Ascending aorta (tissue), 2 donors: ENCODE measurements around the gene MGLL. TPM values are rescaled to one million over a fixed set of nuclear protein-coding genes. Genes with fewer than 3 reads are reported as not detected.

Experiments used
- DNase-seq, 2 donors: peaks; one replicate each; pipeline ENCODE4 v3.0.0-alpha.2; 2019; ENCODE audit warnings: low spot score in 2 of 2
- H3K27ac ChIP-seq, 2 donors: fragments of 200-600 bp; sonication (generic); one replicate each; pipeline ENCODE4 v1.5.1; 2016 to 2017; ENCODE audit warnings: mild to moderate bottlenecking in 1 of 2
- H3K27me3 ChIP-seq: fragments of 200-600 bp; sonication (generic); one replicate; pipeline ENCODE4 v1.5.1; 2017
- H3K36me3 ChIP-seq, 2 donors: fragments of 200-600 bp; sonication (generic); one replicate each; pipeline ENCODE4 v1.5.1; 2016
- H3K4me1 ChIP-seq, 2 donors: fragments of 200-600 bp; sonication (generic); one replicate each; pipeline ENCODE4 v1.5.1; 2016 to 2017; ENCODE audit warnings: mild to moderate bottlenecking in 1 of 2
- H3K4me3 ChIP-seq, 2 donors: fragments of 200-600 bp; sonication (generic); one replicate each; pipeline ENCODE4 v1.5.1; 2016 to 2017; ENCODE audit warnings: mild to moderate bottlenecking in 1 of 2
- H3K9me3 ChIP-seq, 2 donors: fragments of 200-600 bp; sonication (generic); one replicate each; pipeline ENCODE4 v1.5.1; 2016
- CTCF ChIP-seq, 3 experiments: fragments of 200-600 bp in 2 of 3; fragments of 450-650 bp in 1 of 3; sonication (generic) in 2 of 3; IDR thresholded peaks; one replicate each; pipeline ENCODE4 v1.5.1; 2016 to 2019; ENCODE audit warnings: antibody characterized with exemption in 3 of 3, mild to moderate bottlenecking in 1 of 3, moderate library complexity in 1 of 3
- intact Hi-C: fragments of 100-400 bp; cut with DNase I; formaldehyde crosslinking; loops from one replicate; pipeline ENCODE4 v1.15.1; 2023
- total RNA-seq: library from RNA; depleted of rRNA; stranded (reverse); fragments of >200 nt; gene quantifications from one replicate; pipeline ENCODE4 v1.1.0, GENCODE V29; 2016

MGLL gene
- total RNA-seq, 1 donor from 2014 or later, result 101 TPM

- intact Hi-C loops, result no loop called here
Observed at GRCh38 chr3:127817406-127817841, 4.9 kb downstream of the MGLL start.

GRCh38 chr3:127816783-127817405 lies 5.4 kb downstream of the MGLL start:
- Histone ChIP-seq H3K27ac (peak overlapping the region in 1 of 2 donors; percentile 30), H3K4me3 (no peak overlapping the region), H3K9me3 (no peaks in the 10 kb centered on the region), H3K36me3 (peaks cover 10 to 45% of the 10 kb centered on the region in 2 donors), H3K27me3 (no peaks in the 10 kb centered on the region), H3K4me1 (peaks cover 0 to 10% of the 10 kb centered on the region in 2 donors)
- intact Hi-C loops, result no loop called here
- DNase-seq, result no peak
- no peak for TF ChIP-seq CTCF (IDR thresholded peaks at IDR 0.05)

More at GRCh38 chr3:127817406-127817841, 4.9 kb downstream of the MGLL start:
- no peak for TF ChIP-seq CTCF (IDR thresholded peaks at IDR 0.05)
- Histone ChIP-seq H3K9me3 (no peaks in the 10 kb centered on the region), H3K27me3 (no peaks in the 10 kb centered on the region), H3K27ac (peak overlapping the region in 1 of 2 donors; percentile 30), H3K36me3 (peaks cover 6 to 40% of the 10 kb centered on the region in 2 donors), H3K4me1 (peaks cover 0 to 10% of the 10 kb centered on the region in 2 donors), H3K4me3 (no peak overlapping the region)
- no peak for DNase-seq

- intact Hi-C loops, result no loop called here
- Histone ChIP-seq H3K4me1 (peaks cover 0 to 7% of the 10 kb centered on the region in 2 donors), H3K4me3 (no peak overlapping the region), H3K27ac (no peak overlapping the region), H3K9me3 (no peaks in the 10 kb centered on the region), H3K27me3 (no peaks in the 10 kb centered on the region), H3K36me3 (peaks cover 10 to 47% of the 10 kb centered on the region in 2 donors)
- no peak for TF ChIP-seq CTCF (IDR thresholded peaks at IDR 0.05)
- DNase-seq, result no peak
Observed at GRCh38 chr3:127815641-127816605, 6.4 kb downstream of the MGLL start.

- no peak overlapping the region for H3K27ac ChIP-seq
- intact Hi-C loops, result no loop called here
Observed at GRCh38 chr3:127815001-127815400, 7.3 kb downstream of the MGLL start.

More at GRCh38 chr3:127815001-127815400, 7.3 kb downstream of the MGLL start:
- Histone ChIP-seq H3K4me3 (no peak overlapping the region), H3K4me1 (peaks cover 0 to 7% of the 10 kb centered on the region in 2 donors), H3K9me3 (no peaks in the 10 kb centered on the region), H3K27me3 (no peaks in the 10 kb centered on the region), H3K36me3 (peaks cover 10 to 50% of the 10 kb centered on the region in 2 donors)
- no peak for TF ChIP-seq CTCF (IDR thresholded peaks at IDR 0.05)
- DNase-seq, result no peak
